ENCODE data around the gene CAMTA1.
"Not testable (repeated sequence)": the region's sequence is repeated elsewhere in the genome, so short reads cannot be mapped to it uniquely, and the experiment has no call there.

CAMTA1 gene

DNA sequence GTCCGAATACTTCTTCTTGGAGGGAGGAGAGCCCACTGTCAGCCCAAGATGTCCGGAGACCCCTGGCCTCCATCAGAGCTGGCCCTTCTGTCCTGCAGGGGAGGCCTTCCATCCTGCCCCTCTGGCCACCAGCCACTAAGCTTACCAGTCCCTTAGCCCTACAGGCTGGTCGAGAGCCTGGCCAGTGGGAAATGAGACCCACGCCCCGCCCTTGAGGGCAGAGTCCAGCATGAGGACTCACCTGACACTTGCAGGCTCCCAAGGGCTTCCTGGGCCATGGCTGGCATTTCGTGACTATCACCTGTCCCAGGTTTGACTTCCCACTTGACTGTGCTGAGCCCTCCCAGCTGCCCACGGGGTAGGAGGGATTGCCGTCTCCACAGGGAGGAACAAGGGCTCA, 624.0 kb downstream of the CAMTA1 start:
- no peak for DNase-seq (ENCODE audit: low read depth)

DNA sequence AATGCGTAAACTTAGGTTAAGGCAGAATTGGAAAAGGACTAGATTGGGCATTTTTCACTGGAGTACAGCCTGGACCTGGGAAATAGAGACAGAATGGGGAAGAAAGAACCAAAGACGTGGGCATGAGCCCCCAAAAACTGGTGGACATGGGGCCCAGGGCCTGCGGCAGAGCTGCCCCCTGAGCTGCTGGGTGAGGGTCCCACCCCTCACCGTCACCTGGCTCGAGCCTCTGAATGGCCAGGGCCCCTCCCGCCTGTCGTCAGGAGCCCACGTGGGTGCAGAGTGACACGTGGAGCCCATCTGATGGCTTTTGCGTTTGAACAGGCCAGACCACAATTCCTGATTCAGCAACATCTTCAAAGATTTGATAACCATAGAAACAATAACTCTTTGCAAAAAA, 624.9 kb downstream of the CAMTA1 start:
- DNase-seq (ENCODE audit: low read depth), result no peak

DNA sequence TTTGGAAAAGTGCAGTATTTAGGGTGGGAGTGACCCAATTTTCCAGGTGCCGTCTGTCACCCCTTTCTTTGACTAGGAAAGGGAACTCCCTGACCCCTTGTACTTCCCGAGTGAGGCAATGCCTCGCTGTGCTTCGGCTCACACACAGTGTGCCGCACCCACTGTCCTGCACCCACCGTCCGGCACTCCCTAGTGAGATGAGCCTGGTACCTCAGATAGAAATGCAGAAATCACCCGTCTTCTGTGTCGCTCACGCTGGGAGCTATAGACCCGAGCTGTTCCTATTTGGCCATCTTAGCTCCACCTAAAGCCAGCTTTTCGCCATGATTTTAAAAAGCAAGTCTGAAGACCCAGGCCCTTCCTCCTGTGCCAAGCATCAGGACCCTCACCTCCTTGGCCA, 632.4 kb downstream of the CAMTA1 start:
- DNase-seq (ENCODE audit: low read depth), result not testable (repeated sequence)

DNA sequence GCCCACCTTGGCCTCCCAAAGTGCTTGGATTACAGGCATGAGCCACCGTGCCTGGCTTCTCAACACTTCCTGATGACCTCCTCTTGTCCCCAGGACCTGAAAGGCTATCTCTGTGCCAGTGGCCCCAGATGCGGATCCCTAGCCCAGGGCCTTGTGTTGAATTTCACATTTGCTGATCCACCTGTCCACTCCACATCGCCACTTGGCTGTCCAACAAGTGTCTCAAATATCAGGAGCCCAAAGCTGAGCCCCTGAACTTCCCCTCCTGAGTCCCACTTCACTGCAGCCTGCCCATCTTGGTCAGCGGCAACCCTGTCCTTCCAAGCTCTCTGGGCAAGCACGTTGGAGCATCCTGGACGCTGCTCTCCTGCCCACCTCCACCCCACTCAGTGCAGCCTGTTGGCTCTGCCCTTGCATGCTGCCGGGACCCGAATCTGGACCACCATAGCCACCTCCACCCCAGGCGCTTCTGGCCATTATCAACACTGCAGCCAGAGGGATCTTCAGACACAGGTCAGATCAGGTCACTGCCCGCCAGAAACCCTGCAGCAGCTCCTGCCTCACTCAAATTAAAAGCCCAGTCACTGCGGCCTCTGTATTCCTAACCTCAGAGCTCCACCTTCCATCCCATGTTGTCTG, 633.3 kb downstream of the CAMTA1 start:
- no peak for DNase-seq (ENCODE audit: low read depth)

DNA sequence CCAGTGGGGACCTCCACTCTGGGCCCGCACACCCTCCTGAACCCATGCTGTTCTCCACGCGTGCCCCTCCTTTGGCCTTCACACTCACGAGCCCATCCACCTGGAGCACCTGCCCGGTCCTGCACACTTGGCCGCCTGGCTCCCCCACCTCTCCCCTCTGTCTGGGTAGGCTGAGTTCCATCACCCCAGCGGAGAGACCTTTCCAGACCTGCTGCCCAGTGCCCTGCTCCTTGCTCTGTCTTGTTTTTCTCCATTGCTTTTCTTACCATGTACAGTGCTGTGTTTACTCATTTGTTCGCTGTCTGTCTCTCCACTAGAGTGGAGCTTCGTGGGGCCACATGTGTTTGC, 634.8 kb downstream of the CAMTA1 start:
- DNase-seq (ENCODE audit: low read depth), result no peak

DNA sequence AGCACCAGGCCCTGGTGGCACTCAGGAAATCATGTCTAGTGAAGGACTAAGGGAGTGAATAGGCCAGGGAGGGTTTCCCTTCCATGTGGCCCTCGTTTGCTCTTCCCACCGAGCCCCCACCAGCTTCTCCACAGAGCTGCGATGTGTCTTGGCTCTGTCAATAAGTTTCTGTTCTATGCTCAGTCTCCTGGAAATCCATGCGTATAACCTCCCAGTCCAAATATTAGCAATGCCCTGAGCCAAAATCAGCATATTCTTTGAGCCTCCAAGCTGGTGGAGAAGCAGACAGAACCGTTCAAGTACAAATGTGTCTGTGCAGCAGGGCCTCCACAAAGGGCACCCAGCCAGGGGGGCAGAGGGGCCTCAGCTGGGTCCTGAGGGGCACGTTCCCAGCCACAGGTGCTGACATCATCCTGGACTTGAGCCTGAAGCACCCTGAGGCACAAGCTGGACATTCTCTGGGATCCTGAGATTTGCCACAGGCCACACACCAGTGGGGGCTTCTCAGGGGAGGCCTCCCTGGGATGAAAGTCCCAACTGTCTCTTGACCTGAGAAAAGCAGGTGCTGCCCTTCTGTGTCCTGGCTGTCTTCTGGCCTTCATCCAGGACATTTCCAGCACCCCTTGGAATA, 635.3 kb downstream of the CAMTA1 start:
- DNase-seq (ENCODE audit: low read depth), result no peak

DNA sequence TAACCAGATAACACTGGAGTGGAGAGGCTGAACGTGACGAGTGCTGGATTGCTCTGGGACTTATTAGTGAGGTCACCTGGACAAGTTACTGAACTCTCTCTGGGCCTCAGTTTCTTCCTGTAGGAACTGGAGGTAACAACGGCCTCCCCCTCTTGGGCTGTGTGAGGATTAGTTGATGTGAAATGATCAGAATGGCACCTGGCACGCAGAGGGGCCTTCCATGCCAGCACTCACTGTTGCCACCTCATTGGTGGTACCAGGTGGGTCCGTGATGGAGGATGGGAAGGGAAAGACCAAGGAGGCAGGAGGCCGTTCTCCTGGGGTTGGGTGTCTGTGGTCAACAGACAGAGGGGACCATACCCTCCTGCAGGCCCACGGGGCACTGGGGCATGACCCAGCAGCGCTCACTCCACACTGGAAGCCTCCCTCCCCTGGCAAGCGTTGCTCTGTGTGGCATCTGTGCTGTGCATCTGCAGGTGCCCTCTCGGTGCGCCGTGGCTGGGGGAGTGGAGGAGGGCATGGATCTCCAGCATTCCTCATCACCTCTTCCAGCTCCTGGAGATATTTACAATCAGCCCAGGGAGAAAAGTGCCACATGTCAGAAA, 636.3 kb downstream of the CAMTA1 start:
- no peak for DNase-seq (ENCODE audit: low read depth)

DNA sequence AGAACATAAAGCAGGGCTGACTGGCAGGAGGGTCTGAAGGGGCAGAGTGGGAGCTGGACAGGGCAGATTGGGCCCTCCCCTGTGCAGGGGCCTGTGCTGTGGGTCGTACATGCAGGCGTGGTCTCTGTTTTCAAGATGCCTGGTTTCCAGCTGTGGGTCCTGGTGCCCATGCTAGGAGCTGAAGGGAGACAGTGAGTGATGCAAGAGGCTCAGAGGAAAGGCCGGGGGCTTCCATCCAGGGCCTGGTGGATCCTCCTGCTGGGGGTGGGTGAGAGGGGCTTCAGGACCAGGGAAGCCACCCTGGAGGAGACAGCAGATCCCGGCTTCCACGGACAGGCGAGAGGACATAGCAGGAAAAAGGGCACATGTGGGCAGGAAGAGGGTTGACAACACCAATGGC, 636.8 kb downstream of the CAMTA1 start:
- no peak for DNase-seq (ENCODE audit: low read depth)

DNA sequence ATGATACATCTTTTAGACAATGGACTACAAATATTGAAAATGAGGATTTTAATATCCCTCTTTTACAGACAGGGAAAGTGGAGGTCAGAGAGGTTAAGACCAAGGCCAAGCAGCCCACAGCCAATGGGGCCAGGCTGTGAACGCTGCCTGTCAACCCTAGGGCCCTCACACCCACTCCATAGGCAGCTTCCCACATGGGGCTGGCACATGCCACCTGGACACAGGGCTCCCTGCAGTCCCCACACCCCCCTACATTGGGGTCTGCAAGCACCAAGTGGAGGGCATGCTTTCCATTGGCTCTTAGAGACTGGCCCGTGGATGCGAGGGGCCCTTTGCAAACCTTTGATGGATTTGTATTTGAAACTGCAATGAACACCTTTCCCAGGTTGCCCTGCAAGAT, 637.3 kb downstream of the CAMTA1 start:
- DNase-seq (ENCODE audit: low read depth), result no peak

DNA sequence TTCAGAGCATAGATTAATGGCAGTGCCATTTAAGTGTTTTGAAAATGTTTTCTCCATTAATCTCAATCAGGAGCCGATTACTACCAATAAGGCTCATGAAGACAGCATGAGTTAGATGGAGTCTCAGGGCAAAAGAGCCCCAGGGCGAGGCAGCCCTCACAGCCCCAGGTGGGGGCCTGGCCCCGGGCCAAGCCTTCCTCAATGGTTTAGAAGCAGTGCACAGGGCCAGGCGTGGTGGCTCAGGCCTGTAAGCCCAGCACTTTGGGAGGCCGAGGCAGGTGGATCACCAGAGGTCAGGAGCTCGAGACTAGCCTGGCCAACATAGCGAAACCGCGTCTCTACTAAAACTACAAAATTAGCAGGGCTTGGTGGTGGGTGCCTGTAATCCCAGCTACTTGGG, 637.7 kb downstream of the CAMTA1 start:
- no peak for DNase-seq (ENCODE audit: low read depth)

DNA sequence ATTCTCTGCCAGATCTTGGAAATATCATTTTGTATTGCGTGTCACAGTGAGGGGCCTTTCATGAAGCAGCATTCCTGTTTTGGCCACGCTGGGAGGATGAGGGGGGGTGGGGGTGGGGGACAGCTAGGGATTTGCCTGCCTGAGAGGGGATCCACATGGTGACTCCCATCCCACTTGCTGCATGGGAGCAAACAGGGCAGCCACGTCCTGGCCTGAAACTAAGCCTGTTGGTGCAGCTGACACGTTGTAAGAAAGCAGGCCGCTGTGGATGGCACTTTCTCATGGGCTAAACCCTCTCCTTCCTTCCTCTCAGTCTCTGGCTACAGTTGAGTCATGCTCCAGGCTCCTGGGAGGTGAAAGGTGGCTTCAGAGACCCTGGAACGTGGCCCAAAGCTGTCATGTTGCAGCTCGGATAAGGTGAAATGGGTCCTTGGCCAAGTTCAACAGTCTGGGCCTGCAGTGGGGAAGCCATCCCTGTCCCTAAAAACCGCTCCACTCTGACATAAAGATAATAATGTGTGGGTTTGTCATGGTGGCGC, 639.2 kb downstream of the CAMTA1 start:
- DNase-seq (ENCODE audit: low read depth), result no peak

DNA sequence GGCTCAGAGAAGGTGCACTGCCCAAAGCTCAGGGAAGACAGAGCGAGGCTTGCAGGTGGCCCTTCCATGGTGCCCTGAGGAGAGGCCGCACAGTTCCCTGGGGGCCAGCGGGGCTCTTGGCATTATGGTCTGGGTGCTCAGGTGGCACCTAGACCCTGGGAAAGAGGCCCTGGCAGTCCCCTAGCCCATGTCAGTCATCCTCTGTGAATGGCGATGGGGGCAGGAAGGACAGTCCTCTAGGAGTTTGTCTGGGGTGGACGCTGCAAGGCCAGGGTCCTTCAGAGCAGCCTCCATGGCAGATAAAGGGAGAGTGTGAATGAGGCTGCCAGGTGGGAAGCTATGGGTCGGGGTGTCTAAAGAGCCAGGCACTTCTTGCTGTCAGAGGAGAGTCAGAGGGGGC, 640.0 kb downstream of the CAMTA1 start:
- DNase-seq (ENCODE audit: low read depth), result no peak

DNA sequence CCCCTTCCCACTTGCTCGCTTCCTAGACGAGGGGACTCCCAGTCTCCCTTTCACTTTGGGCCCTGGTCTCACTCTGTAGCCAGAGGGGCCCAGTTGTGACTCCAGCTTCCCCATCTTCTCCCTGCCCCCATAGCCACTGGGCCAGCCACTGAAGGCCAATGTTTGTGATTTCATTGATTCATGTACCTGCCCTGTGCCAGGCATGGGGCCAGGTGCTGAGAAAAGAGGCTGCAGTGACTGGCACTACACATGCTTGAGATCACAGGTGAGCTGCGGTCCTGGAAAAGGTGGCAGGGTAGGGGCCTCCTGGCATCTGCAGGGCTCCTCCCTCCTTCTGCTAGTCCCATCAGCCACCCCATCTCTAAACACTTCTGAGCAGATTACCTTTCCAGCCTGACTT, 640.5 kb downstream of the CAMTA1 start:
- DNase-seq (ENCODE audit: low read depth), result no peak

DNA sequence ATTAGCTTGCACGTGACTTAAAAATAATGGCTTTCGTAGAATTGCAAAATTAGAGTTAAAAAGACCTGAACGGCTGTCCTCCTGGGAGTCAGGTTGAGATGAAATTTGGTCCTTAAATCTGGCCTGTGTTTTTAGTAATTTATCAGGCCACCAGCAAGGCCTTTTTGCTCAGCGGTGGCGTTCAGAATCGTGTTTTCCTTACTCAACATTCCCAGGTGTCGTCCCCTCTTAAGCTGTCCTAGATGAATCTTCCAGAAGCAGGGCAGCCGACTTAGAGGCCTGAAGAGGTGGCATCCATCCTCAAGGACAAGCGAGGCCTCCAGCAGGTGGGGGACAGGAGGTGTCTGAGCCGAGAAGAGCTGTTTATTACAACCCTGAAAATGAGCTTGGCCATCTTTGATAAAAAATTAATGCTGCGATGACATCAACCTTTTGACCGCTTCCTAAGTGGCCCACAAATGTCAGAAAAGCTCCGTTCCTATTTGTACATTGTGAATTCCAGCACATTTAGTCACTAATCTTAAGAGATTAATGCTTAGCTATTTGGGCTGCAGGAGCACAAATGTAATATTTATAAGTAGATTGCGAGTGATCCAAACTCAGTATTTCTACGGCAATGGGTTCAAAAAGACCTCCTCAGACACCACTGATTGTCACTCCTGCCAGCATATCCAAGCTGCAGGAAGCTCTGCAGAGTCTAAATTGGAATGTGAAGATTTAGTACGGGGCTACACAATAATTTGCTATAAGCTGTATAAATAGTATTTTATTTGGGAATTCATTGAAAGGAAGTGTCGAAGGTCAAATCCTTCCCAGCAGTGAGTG, 641.7 kb downstream of the CAMTA1 start:
- no peak for DNase-seq (ENCODE audit: low read depth)

DNA sequence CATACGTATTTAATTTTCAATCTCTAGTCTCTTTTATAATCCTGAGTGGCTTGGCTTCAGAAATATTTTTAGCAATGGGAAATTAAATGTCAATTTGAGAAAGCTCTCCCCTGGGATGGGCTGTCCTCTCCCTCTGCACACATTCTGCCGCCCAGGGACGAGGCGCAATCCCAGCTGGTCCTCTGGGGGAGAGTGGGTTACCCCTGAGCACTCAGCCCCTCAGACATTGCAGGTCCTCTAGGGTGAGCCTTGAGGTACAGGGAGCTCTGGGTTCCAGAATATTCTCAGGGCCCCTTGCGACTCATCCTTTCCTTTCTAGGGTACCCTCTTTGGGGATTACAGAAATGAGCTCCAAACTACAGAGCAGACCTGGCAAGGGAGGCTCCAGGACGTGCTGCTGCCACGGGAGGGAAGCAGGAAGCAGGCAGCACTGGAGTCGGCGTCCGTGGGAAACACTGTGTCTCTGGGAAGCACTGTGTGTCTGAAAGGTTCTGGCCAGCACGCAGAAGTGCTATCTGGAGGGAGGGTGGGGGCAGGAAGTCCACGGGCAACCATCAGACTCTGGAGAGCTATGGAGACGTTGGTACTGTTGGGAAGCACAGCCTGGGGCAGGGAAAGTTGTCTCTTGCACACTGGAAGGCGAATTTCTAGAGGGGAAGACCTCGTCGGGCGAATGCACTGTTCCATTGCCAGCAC, 642.5 kb downstream of the CAMTA1 start:
- no peak for DNase-seq (ENCODE audit: low read depth)

DNA sequence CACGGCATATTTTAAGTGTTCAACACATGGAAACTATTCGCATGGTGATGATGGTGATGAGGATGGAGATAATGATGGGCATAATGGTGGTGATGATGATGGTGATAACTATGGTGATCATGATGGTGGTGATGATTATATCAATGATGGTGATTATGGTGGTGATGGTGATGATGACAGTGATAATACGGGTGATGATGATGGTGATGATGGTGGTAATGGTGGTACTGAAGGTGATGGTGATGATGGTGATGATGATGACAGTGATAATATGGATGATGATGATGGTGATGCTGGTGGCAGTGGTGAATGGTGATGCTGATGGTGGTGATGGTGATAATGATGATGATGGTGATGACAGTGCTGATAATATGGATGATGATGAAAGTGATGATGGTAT, 644.0 kb downstream of the CAMTA1 start:
- no peak for DNase-seq (ENCODE audit: low read depth)

DNA sequence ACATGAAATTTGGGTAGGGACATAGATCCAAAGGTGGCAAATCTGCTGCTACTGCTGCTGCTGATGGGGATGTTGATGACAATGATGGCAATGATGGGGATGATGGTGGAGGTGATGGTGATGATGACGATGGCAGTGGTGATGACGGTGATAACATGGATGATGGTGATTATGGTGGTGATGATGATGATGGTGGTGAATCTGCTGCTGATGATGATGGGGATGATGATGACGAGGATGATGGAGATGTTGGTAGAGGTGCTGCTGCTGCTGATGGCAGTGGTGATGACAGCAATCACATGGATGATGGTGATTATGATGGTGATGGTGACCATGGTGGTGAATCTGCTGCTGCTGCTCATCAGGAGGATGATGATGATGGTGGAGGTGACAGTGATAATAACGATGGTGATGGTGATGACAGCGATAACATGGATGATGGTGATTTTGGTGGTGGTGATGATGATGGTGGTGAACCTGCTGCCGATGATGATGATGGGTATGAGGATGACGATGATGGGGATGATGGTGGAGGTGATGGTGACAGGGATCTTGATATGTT, 644.9 kb downstream of the CAMTA1 start:
- no peak for DNase-seq (ENCODE audit: low read depth)

DNA sequence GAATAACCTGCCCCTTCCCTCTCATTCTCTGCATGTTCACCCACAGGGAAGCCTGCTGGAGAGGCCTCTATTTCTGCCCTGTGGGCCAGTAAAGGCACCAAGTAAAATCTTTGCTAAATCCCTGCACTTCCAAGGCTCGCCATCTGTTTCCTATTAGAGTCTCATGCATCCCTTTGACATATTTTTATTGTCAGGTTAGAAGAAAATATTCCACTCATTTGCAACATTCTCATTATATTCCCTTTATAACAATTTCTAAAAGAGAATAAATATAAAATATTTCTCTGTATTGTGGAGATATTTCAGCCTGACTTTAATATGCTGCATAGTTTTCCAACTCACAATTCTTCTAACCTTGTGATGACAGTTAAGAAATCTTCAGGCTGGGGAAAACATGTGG, 645.4 kb downstream of the CAMTA1 start:
- DNase-seq (ENCODE audit: low read depth), result no peak

DNA sequence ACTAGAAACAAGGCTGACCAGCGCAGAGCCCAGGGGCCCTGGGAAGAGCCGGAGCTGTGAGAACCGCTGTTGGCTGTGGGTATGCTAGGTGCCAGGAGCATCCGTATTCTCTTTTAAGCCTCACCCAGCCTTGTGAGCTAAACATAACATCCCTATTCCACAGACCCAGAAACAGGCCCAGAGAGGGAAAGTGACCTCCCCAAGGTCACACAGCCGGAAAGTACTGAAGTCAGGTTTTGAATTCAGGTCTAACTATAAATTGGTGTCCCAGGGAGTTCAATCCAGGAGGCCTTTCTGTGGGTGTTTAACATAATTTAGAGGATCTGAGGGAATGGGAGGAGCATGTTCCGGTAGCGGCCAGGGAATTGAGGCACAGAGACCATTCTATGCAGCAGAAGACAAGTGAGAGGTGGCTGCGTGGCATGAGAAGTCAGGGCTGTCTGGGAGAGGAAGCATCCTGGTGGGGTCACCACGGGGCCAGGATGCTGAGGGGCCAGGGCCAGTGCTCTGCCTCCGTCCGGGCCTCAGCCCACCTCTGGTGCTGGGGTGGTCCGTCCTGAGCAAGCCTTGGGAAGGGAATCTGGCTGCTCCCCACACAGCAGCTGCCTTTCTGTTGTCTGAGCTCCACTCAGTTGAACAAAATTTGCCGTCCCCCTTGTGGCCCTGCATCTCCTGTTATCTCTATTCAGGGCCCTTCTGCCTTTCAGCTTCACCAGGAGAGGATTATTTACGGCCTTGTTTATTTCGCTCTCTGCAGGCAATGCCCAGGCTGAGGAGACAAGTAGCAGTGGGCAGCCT, 647.0 kb downstream of the CAMTA1 start:
- no peak for DNase-seq (ENCODE audit: low read depth)

DNA sequence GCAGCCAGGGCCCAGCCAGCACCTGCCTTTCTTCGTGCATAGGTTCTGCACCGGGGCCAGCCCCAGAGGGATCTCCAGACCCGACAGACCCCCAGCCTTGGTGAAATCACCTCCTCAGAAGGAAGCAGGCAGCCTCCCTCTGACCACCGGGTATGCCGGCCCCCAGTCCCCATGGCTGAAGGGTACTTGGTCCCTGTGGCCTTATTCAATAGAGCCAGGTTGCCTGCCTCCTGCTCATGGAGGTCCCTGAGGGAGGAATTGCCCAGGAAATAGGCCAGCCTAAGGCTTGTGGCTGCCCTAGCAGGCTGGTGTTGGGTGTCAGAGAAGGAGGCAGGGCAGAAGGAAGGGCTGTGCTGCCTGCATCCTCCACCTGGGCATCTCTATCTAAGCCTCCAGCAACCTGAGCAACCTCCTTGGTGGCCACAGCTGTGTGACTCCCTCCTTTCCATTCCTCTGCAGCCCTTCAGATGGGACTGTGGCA, 647.7 kb downstream of the CAMTA1 start:
- DNase-seq (ENCODE audit: low read depth), result no peak

DNA sequence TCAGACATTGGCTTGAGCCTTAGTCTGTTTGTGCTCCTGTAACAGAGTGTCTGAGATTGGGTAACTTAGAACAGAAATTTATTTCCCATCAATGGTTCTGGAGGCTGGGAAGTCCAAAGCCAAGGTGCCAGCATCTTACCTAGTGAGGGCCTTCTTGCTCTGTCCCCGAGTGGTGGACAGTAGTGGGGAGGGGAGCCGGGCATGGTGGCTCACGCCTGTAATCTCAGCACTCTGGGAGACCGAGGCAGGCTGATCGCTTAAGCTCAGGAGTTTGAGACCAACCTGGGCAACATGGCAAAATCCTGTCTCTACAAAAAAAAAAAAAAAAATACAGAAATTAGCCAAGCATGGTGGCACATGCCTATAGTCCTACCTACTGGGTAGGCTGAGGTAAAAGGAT, 649.3 kb downstream of the CAMTA1 start:
- no peak for DNase-seq (ENCODE audit: low read depth)
